Ramos (cell line): ENCODE data around the gene INHBE.

Source experiments
- in situ Hi-C: fragments of 300-500 bp; cut with MboI; formaldehyde crosslinking; loops from one replicate; pipeline ENCODE4 v1.14.3; 2022; ENCODE audit warnings: low sequenced_read_pairs; ENCODE audit not compliant: unreplicated experiment

The INHBE gene

DNA sequence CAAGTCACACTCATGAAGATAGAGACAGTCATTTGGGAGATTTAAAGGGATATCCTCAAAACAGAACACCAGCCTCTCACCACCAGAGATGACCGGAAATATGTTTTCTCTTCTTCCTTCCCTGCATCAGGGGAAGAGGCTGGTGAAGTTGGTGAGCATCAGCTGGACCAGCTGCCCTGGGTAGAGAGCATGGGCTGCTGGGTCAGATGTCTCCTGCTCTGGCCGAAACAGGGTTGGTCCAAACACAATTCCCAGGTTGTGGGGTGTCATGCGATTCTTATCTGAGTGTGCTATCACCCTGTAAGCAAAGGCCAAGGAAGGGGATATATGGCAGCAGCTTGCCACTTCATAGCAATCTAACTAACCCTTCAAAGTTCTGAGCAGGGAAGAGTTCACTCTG, 17.3 kb downstream of the INHBE start:
- in situ Hi-C loops: loop anchor here (25.0 kb wide), 1 partner anchor 235 kb away; the partner anchor contains the start of gene SHMT2

GRCh38 chr12:57473392-57473791, 18.3 kb downstream of the INHBE start:
- in situ Hi-C loops: loop anchor here (25.0 kb wide), 1 partner anchor 236 kb away; the partner anchor contains the start of gene SHMT2

- in situ Hi-C loops: loop anchor here (25.0 kb wide), 1 partner anchor 237 kb away; the partner anchor contains the start of gene SHMT2
Measured at GRCh38 chr12:57473886-57474285, 18.8 kb downstream of the INHBE start.

DNA sequence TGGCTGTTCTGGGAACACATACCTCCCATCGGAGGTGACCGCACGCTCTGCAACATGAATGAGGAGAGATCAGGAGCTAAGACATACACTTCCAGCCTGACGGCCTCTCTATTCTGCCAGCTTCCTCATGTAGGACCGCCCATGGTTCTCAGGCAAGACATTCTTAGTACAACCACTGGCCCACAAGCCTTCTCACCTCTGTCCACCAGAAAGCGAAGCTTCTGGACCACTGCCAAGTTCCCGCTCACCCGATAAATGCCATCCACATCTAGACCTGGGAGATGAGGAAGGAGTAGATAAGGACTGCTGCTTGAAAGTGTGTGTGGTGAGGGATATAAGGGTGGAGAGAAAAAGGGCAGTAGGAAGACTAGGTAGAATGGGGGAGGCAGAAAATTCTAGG, 19.3 kb downstream of the INHBE start:
- in situ Hi-C loops: loop anchor here (25.0 kb wide), 1 partner anchor 237 kb away; the partner anchor contains the start of gene SHMT2

DNA sequence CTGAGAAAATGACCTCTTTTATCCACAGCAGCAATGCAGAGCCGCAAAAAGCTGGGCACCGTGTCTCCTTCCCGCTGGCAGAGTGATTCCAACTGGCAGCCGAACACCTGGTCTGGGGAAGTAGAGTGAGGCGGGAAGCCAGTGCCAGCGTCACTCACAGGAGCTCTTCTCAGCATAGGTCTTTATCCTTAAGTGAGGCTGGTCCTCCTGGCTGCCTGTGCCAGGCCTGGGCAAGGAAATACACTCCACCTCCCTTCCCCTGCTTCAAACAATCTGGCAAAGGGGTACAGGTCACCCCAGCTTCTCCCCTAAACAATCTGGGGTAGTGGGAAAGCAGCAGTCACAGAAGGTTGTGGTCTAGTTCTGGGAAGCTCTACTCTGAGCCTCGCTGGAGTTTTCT, 19.8 kb downstream of the INHBE start:
- in situ Hi-C loops: loop anchor here (25.0 kb wide), 1 partner anchor 238 kb away; the partner anchor contains the start of gene SHMT2

GRCh38 chr12:57475271-57476161, 20.4 kb downstream of the INHBE start:
- in situ Hi-C loops: no loop called here

GRCh38 chr12:57476162-57476992, 21.3 kb downstream of the INHBE start:
- in situ Hi-C loops: no loop called here

DNA sequence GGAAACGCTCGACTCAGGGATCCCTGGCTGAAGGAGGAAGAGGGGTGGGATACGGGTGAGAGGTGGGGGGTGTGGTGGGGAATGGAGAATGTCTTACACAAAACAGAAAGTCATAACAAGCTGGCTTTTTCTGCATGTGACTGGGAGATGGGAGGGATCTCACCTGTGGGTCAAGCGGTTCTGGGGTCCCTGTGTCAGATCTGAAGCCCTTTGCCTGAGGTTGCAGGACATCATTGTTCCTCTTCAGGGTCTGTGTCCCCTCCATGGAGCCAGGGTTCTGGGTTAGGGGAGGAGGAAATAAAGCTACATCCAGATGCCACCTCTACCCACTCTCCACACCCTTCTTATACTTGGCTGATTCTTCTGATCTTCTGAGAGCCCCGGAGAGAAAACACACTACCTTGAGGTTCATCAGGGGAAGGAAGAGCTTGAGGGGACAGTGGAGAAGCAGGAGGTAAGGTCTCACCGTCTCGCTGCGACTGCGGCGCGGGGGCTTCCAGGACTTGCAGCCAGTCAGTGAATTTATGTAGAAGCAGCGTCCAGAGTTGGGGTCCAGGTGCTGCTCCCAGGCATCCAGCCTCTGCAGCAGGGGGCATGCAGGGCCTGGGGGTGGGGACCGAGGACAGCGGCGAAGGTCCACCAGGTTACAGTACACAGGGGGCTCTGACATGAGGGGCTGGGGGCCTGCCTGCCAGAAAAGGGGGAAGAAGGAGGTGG, 22.0 kb downstream of the INHBE start:
- in situ Hi-C loops: no loop called here

- in situ Hi-C loops: no loop called here
Measured at GRCh38 chr12:57477710-57478681, 22.9 kb downstream of the INHBE start.

GRCh38 chr12:57479043-57479375, 23.9 kb downstream of the INHBE start:
- in situ Hi-C loops: no loop called here

DNA sequence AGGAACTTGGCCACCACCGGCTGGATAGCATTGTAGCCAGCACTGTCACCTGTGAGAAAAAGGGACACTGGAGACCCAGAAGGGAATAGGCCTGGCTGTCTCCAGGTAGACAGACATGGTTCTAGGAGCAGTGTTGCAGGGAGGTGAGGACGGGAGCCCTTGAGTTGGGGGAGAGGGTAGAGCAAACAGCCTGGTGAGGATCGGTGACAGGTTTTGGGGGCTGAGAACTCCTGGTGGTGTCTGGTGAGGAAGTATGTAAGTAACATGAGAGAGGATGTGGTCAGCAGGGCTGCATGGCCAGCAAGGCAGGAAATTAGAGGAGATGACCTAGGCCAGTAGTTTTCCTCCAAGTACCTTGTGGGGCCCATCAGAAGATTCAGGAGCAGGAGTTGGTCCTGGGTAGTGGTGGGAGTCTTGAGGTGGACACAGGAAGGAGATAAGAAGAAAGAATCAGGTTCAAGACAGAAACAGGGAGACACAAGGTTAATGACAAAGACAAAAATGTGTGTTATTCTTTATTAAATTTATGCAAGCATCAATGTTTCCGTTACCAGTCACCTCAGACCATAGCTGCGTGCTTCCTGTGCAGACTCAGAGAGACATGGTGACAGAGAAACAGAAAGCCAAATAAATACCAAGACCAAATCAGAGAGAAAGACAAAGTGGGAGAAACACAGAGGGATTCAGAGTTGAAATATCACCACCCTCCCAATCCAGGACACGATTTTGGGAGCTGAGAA, 24.4 kb downstream of the INHBE start, which contains the start of gene ARHGAP9:
Gene ARHGAP9, minus strand, starts transcription at position 491 of the 740 bp plus-strand sequence. Its CDS starts 460 bp downstream, at position 31.
- in situ Hi-C loops: no loop called here

GRCh38 chr12:57481671-57482070, 26.6 kb downstream of the INHBE start:
- in situ Hi-C loops: no loop called here

DNA sequence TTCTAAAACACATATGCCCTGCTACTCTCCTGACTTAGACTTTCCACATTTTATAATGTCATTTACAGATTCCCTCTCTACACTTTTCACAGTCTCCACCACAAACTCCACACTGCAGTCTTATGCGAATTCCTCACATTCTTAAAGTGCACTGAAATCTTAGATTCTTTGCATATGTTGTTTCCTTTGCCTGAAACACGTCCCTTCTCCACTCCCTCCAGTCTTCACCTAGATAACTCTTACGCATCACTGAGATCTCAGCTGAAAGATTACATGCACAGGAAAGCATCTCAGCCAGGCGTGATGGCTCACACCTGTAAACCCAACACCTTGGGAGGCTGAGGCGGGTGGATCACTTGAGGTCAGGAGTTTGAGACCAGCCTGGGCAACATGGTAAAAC, 28.4 kb downstream of the INHBE start:
- in situ Hi-C loops: no loop called here

- in situ Hi-C loops: no loop called here
Measured at GRCh38 chr12:57485695-57486094, 30.6 kb downstream of the INHBE start.

GRCh38 chr12:57487055-57487596, 32.0 kb downstream of the INHBE start:
- in situ Hi-C loops: no loop called here

- in situ Hi-C loops: no loop called here
Measured at GRCh38 chr12:57487597-57488401, 32.7 kb downstream of the INHBE start, which contains the start of gene MARS1. Gene MARS1 (plus strand): TSS chr12:57488068. CDS start chr12:57488091, 23 bp downstream.
